Activated CD4-positive, alpha-beta T cell treated with anti-CD3 and anti-CD28 coated beads for 36 hours (primary cell): ENCODE measurements around the gene CDK18. TPM values are rescaled to one million over a fixed set of nuclear protein-coding genes. Genes with fewer than 3 reads are reported as not detected.
A peak's percentile ranks its signal among the peaks of the same experiment; 100 is the strongest.

ENCODE experiments used
- ATAC-seq: fragments of 200-7000 bp; cut with Tn5 transposase; one replicate; pipeline ENCODE4 v1.10.0; 2021; ENCODE audit warnings: mild to moderate bottlenecking, moderate library complexity
- CTCF ChIA-PET: fragments of 350-600 bp; sonication (Branson Sonifier 250); formaldehyde crosslinking; loops from one replicate; lab custom pipeline; 2021; ENCODE audit warnings: antibody characterized with exemption; lab: Charles Lee
- POLR2A ChIA-PET: fragments of 350-600 bp; sonication (Branson Sonifier 250); formaldehyde crosslinking; loops from one replicate; lab custom pipeline; 2021; ENCODE audit warnings: antibody characterized with exemption, inconsistent platforms; lab: Charles Lee
- DNase-seq: peaks from one replicate; pipeline ENCODE4 v3.0.0-alpha.2; 2020
- H3K27ac Mint-ChIP-seq: one replicate; pipeline ENCODE4 v1.8.0; 2021; ENCODE audit warnings: mixed read lengths
- H3K27me3 Mint-ChIP-seq: one replicate; pipeline ENCODE4 v1.8.0; 2021; ENCODE audit warnings: mixed read lengths
- H3K36me3 Mint-ChIP-seq: one replicate; pipeline ENCODE4 v1.8.0; 2021; ENCODE audit warnings: low read depth, mixed read lengths
- H3K4me1 Mint-ChIP-seq: one replicate; pipeline ENCODE4 v1.8.0; 2021; ENCODE audit warnings: mixed read lengths
- H3K4me3 Mint-ChIP-seq: one replicate; pipeline ENCODE4 v1.8.0; 2021; ENCODE audit warnings: mild to moderate bottlenecking, moderate library complexity, mixed read lengths
- H3K9me3 Mint-ChIP-seq: one replicate; pipeline ENCODE4 v1.8.0; 2021; ENCODE audit warnings: low read depth, mixed read lengths
- intact Hi-C, 2 experiments: fragments of 100-400 bp; cut with DNase I in 1 of 2; cut with micrococcal nuclease in 1 of 2; formaldehyde crosslinking; loops; one replicate each; pipeline versions ENCODE4 v1.14.2 to v1.15.1; 2022 to 2024; cut with DNase I, micrococcal nuclease
- total RNA-seq, 2 experiments: library from RNA; stranded (reverse); gene quantifications; one replicate each; pipeline ENCODE4 v1.2.3, GENCODE V29; 2021

The CDK18 gene
- 1 to 10 TPM; 4.9 to 5.9 TPM for total RNA-seq

- no peaks in the 10 kb centered on the region for H3K36me3 Mint-ChIP-seq
- intact Hi-C loops, result no loop called here
- H3K9me3 Mint-ChIP-seq, result no peaks in the 10 kb centered on the region
- ATAC-seq (peak; percentile 77), DNase-seq (peak; percentile 66)
- CTCF ChIA-PET, result interaction anchor here (0.8 kb wide), 1 partner anchor 20 kb away, joined by 3 read pairs; no protein-coding TSS in a partner anchor
- H3K4me1 Mint-ChIP-seq, result peaks cover 13% of the 10 kb centered on the region
- POLR2A ChIA-PET, result no interaction called here
- H3K27ac Mint-ChIP-seq, result peak within 1 kb of the TSS; percentile 33
- peak within 1 kb of the TSS; percentile 65 for H3K4me3 Mint-ChIP-seq
- H3K27me3 Mint-ChIP-seq, result no peaks in the 10 kb centered on the region
Measured at GRCh38 chr1:205504311-205505075, at the start of gene CDK18. Gene CDK18 (plus strand): TSS chr1:205504669. CDS start chr1:205523168, 18,499 bp downstream.

DNA sequence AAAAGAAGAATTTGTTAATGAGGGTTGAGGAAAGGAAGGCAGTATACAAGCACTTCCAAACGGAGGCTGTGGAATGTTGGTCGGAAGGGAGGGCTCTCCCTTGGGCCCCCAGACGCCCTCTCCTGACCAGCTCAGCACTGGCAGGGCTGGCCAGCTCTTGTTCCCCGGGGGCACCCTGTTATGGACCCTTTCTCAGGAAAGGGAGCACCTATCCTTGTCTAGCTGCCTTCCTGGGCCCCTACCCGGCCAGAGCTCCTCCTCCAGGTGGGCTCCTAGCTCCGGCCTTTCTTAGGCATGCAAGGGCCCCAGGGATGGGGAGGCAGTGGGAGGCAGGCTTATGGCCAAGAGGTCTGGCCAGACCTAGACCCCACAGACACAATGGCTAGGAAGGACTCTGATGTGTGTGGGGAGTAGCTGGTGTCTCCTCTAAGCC lies 49.5 kb upstream of the CDK18 start:
- H3K36me3 Mint-ChIP-seq, result no peaks in the 10 kb centered on the region
- H3K27me3 Mint-ChIP-seq, result peaks cover 68% of the 10 kb centered on the region
- H3K27ac Mint-ChIP-seq, result no peak overlapping the region
- no peak overlapping the region for H3K4me3 Mint-ChIP-seq
- ATAC-seq (no peak), DNase-seq (no peak)
- intact Hi-C loops, result no loop called here
- ChIA-PET CTCF (interaction anchor here (0.6 to 1.4 kb wide), 6 partner anchors 21 to 196 kb away, joined by 3 to 7 read pairs (median 4); no protein-coding TSS in a partner anchor), POLR2A (no interaction called here)
- no peaks in the 10 kb centered on the region for H3K9me3 Mint-ChIP-seq
- H3K4me1 Mint-ChIP-seq, result peaks cover 9% of the 10 kb centered on the region

- ATAC-seq (no peak), DNase-seq (no peak)
- intact Hi-C loops, result no loop called here
- no peaks in the 10 kb centered on the region for H3K36me3 Mint-ChIP-seq
- H3K27me3 Mint-ChIP-seq, result peaks cover 68% of the 10 kb centered on the region
- ChIA-PET POLR2A (interaction anchor here (0.7 kb wide), 1 partner anchor 222 kb away, joined by 3 read pairs; no protein-coding TSS in a partner anchor), CTCF (interaction anchor here (0.6 to 1.0 kb wide), 5 partner anchors 15 to 197 kb away, joined by 3 to 5 read pairs (median 3); no protein-coding TSS in a partner anchor)
- H3K27ac Mint-ChIP-seq, result no peak within 1 kb of the TSS
- H3K4me1 Mint-ChIP-seq, result peaks cover 9% of the 10 kb centered on the region
- H3K9me3 Mint-ChIP-seq, result no peaks in the 10 kb centered on the region
- peak within 1 kb of the TSS; percentile 53 for H3K4me3 Mint-ChIP-seq
Measured at GRCh38 chr1:205455581-205456382, 48.7 kb upstream of the CDK18 start, which contains the start of gene BLACAT1. Gene BLACAT1 (minus strand): TSS chr1:205456045.

- H3K9me3 Mint-ChIP-seq, result no peaks in the 10 kb centered on the region
- ChIA-PET CTCF (interaction anchor here (0.7 to 2.6 kb wide), 6 partner anchors 15 to 140 kb away, joined by 3 to 13 read pairs (median 3); no protein-coding TSS in a partner anchor), POLR2A (interaction anchor here (0.6 to 0.7 kb wide), 2 partner anchors 152 to 223 kb away, joined by 3 read pairs; no protein-coding TSS in a partner anchor)
- DNase-seq (no peak), ATAC-seq (no peak)
- no peaks in the 10 kb centered on the region for H3K36me3 Mint-ChIP-seq
- intact Hi-C loops, result no loop called here
- H3K4me3 Mint-ChIP-seq, result peak overlapping the region; percentile 53
- no peak overlapping the region for H3K27ac Mint-ChIP-seq
- peaks cover 9% of the 10 kb centered on the region for H3K4me1 Mint-ChIP-seq
- H3K27me3 Mint-ChIP-seq, result peaks cover 64% of the 10 kb centered on the region
Measured at GRCh38 chr1:205456383-205456867, 48.0 kb upstream of the CDK18 start.

DNA sequence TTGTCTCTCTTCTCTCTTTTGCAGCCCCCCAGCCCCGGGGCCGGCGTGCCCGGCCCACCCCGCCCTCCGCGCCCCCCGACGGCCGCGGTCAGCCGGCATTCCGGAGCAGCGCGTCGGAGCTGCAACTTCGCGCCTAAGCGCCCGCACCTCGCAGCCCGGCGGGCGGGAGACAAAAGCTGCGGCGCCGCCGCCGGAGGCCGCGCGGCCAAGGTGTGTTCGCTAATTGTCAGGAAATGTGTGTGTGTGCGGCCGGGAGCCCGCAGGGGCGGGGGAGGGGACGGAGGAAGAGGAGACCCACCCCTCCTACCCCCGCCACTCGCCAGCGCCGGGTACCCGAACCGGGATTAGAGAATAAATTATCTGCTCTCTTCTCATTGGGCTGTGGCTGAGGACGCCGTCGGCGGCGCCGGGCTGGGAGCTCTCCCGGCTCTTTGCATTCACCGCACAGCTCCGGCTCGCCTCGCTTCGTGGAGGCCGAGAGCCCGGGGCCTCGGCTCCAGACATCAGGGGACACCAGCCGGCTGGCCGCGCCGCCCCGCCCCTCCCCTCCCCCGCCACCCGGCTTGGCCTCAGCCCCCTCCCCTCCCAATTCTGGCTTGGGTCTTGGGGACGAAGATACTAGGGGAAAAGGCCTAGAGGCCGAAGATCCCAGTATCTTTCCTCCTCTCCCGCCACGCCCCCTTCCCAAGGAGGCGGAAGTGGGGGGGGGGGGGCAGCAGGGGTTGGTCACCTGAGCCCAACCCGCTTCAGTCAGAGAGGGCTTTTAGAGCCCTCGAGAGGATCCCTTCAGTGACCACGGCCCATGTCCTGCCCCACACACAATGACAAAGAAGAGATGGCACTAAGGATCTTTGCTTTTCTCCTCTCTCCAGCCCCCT lies 47.4 kb upstream of the CDK18 start:
- POLR2A ChIA-PET, result interaction anchor here (0.6 kb wide), 1 partner anchor 151 kb away, joined by 3 read pairs; no protein-coding TSS in a partner anchor

GRCh38 chr1:205458777-205459566 lies 45.5 kb upstream of the CDK18 start:
- no peak overlapping the region for H3K27ac Mint-ChIP-seq
- DNase-seq (peak; percentile 66), ATAC-seq (peak; percentile 68)
- no peaks in the 10 kb centered on the region for H3K9me3 Mint-ChIP-seq
- intact Hi-C loops, result no loop called here
- H3K4me1 Mint-ChIP-seq, result peaks cover 9% of the 10 kb centered on the region
- no peaks in the 10 kb centered on the region for H3K36me3 Mint-ChIP-seq
- H3K4me3 Mint-ChIP-seq, result no peak overlapping the region
- H3K27me3 Mint-ChIP-seq, result peaks cover 48% of the 10 kb centered on the region
- CTCF ChIA-PET, result interaction anchor here (0.7 to 2.6 kb wide), 4 partner anchors 27 to 469 kb away, joined by 3 to 13 read pairs (median 4); no protein-coding TSS in a partner anchor
- POLR2A ChIA-PET, result no interaction called here

More for the DNA sequence above, 47.4 kb upstream of the CDK18 start:
- Mint-ChIP-seq H3K27ac (no peak overlapping the region), H3K4me1 (peaks cover 9% of the 10 kb centered on the region), H3K36me3 (no peaks in the 10 kb centered on the region), H3K27me3 (peaks cover 62% of the 10 kb centered on the region), H3K4me3 (peak overlapping the region; percentile 53), H3K9me3 (no peaks in the 10 kb centered on the region)
- ATAC-seq (no peak), DNase-seq (peak; percentile 28)
- CTCF ChIA-PET, result interaction anchor here (0.7 to 2.6 kb wide), 5 partner anchors 21 to 139 kb away, joined by 3 to 13 read pairs (median 3); no protein-coding TSS in a partner anchor
- intact Hi-C loops, result no loop called here

- Mint-ChIP-seq H3K4me1 (no peaks in the 10 kb centered on the region), H3K9me3 (no peaks in the 10 kb centered on the region), H3K27me3 (peaks cover 20% of the 10 kb centered on the region), H3K27ac (no peak overlapping the region), H3K36me3 (no peaks in the 10 kb centered on the region), H3K4me3 (no peak overlapping the region)
- DNase-seq (no peak), ATAC-seq (no peak)
- ChIA-PET CTCF (interaction anchor here (2.1 kb wide), 1 partner anchor 20 kb away, joined by 7 read pairs; no protein-coding TSS in a partner anchor), POLR2A (no interaction called here)
- intact Hi-C loops, result no loop called here
Measured at GRCh38 chr1:205465392-205465791, 39.1 kb upstream of the CDK18 start.

DNA sequence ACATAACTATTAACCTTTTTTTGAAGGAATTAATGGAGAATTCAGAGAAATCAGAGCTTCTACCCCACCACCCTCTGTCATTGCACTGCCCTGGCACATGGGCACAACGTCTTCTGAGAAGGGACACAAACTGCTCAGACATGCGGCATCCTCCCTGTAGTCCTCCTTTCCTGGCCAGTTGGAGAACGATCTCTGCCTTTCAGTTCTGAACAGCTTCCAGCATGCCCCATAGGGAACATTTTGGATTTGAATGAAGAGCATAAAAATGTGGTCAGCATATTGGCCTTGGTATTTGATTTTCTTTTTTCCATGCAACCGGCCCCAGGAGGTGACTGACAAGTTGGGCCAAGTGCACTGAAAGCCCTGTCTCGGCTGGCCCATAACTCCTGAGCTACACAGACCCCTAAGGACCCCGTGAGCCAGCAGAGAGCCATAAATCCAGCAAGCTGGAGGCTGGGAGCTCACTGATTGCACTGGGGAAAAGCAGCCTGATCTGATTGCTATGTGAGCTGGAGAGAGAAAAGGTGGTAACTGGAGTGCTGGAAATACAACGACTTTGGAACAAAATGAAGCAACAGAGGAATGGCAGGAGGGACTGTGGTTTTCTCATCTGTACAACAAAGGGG lies 37.8 kb upstream of the CDK18 start:
- no peak for DNase-seq
- no peaks in the 10 kb centered on the region for H3K36me3 Mint-ChIP-seq
- no peaks in the 10 kb centered on the region for H3K4me1 Mint-ChIP-seq
- intact Hi-C loops, result no loop called here
- H3K27ac Mint-ChIP-seq, result no peak overlapping the region
- no peak overlapping the region for H3K4me3 Mint-ChIP-seq
- H3K9me3 Mint-ChIP-seq, result no peaks in the 10 kb centered on the region
- ATAC-seq, result no peak
- ChIA-PET POLR2A (no interaction called here), CTCF (interaction anchor here (0.6 kb wide), 1 partner anchor 23 kb away, joined by 5 read pairs; no protein-coding TSS in a partner anchor)
- peaks cover 16% of the 10 kb centered on the region for H3K27me3 Mint-ChIP-seq

DNA sequence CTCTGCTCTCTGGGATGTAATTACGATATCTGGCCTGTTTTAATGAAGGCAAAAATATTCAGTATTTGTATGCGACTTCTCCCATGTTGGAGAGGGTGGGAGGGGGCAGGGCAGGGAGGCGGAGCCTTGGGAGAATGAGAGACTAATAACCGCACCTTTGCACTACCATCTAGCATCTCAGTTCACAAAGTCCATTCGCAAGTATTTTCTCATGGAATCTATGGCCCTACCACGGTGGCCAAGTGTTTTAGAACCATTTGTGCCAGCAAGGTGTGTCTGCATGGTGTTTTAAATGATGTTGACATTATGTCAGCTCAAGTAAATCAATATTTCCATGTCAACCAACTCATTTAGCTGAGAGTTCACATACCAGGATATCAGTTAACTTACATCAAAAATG lies 34.3 kb upstream of the CDK18 start:
- no peak overlapping the region for H3K4me3 Mint-ChIP-seq
- H3K27me3 Mint-ChIP-seq, result peaks cover 42% of the 10 kb centered on the region
- H3K4me1 Mint-ChIP-seq, result no peaks in the 10 kb centered on the region
- DNase-seq (no peak), ATAC-seq (no peak)
- ChIA-PET POLR2A (no interaction called here), CTCF (interaction anchor here (1.0 kb wide), 2 partner anchors 16 to 54 kb away, joined by 3 to 7 read pairs; no protein-coding TSS in a partner anchor)
- H3K27ac Mint-ChIP-seq, result no peak overlapping the region
- H3K9me3 Mint-ChIP-seq, result peaks cover 7% of the 10 kb centered on the region
- peaks cover 3% of the 10 kb centered on the region for H3K36me3 Mint-ChIP-seq
- intact Hi-C loops, result no loop called here
